Epithelial cell of proximal tubule (primary cell): ENCODE data around the gene DMAC2L. TPM values are rescaled to one million over a fixed set of nuclear protein-coding genes. Genes with fewer than 3 reads are reported as not detected.
A peak's percentile ranks its signal among the peaks of the same experiment; 100 is the strongest.

ENCODE experiments used
- DNase-seq: peaks from one replicate; pipeline ENCODE4 v3.0.0-alpha.2; 2011; ENCODE audit warnings: low read depth
- H3K4me3 ChIP-seq: 2 replicates; pipeline ENCODE4 v1.5.1; 2011; ENCODE audit warnings: low read depth, mild to moderate bottlenecking, low read length
- CTCF ChIP-seq: conservative IDR thresholded peaks from 2 replicates; pipeline ENCODE4 v1.5.1; 2012; ENCODE audit warnings: low read depth, mild to moderate bottlenecking, low read length
- total RNA-seq: library from RNA; depleted of rRNA; stranded (reverse); fragments of >200 nt; gene quantifications from 2 replicates; pipeline ENCODE4 v1.2.3, GENCODE V29; 2015

Gene DMAC2L
- total RNA-seq, 1 donor from 2014 or later = 5.4 TPM

GRCh38 chr14:50288146-50288545 lies 24.0 kb upstream of the DMAC2L start:
- TF ChIP-seq CTCF = no peak
- DNase-seq = no peak
- H3K4me3 ChIP-seq = no peak overlapping the region

GRCh38 chr14:50290306-50290705 lies 21.8 kb upstream of the DMAC2L start:
- no peak overlapping the region for H3K4me3 ChIP-seq
- DNase-seq = no peak

GRCh38 chr14:50299585-50299984 lies 12.5 kb upstream of the DMAC2L start:
- no peak for TF ChIP-seq CTCF
- DNase-seq = no peak
- no peak overlapping the region for H3K4me3 ChIP-seq

More at GRCh38 chr14:50290306-50290705, 21.8 kb upstream of the DMAC2L start:
- no peak for TF ChIP-seq CTCF

GRCh38 chr14:50301914-50302313 lies 10.2 kb upstream of the DMAC2L start:
- TF ChIP-seq CTCF = no peak
- no peak for DNase-seq
- H3K4me3 ChIP-seq = no peak overlapping the region

- DNase-seq = peak; percentile 69
- TF ChIP-seq CTCF = no peak
Observed at GRCh38 chr14:50303744-50304471, 8.2 kb upstream of the DMAC2L start.

GRCh38 chr14:50308363-50308915 lies 3.7 kb upstream of the DMAC2L start:
- no peak for DNase-seq
- H3K4me3 ChIP-seq = no peak overlapping the region
- no peak for TF ChIP-seq CTCF

More at GRCh38 chr14:50303744-50304471, 8.2 kb upstream of the DMAC2L start:
- no peak overlapping the region for H3K4me3 ChIP-seq

- TF ChIP-seq CTCF = no peak
- DNase-seq = no peak
- H3K4me3 ChIP-seq = peak overlapping the region; percentile 81
Observed at GRCh38 chr14:50310445-50310844, 1.7 kb upstream of the DMAC2L start.
